ENCODE results near the gene DIS3L2.
"Not testable (repeated sequence)": the region's sequence is repeated elsewhere in the genome, so short reads cannot be mapped to it uniquely, and the experiment has no call there.

DIS3L2 gene

GRCh38 chr2:232133078-232133477 is 171.6 kb downstream of the DIS3L2 start:
- no peak for DNase-seq

- no peak for DNase-seq
These were observed 173.4 kb downstream of the DIS3L2 start for GRCh38 chr2:232134939-232135338.

GRCh38 chr2:232137356-232138147 is 176.0 kb downstream of the DIS3L2 start:
- DNase-seq: no peak

GRCh38 chr2:232138441-232138840 is 176.9 kb downstream of the DIS3L2 start:
- DNase-seq: no peak

GRCh38 chr2:232139171-232139594 is 177.7 kb downstream of the DIS3L2 start:
- no peak for DNase-seq

- DNase-seq: no peak
These were observed 178.5 kb downstream of the DIS3L2 start for GRCh38 chr2:232139786-232140562.

- no peak for DNase-seq
These were observed 180.1 kb downstream of the DIS3L2 start for GRCh38 chr2:232141591-232141990.

- no peak for DNase-seq
These were observed 180.5 kb downstream of the DIS3L2 start for GRCh38 chr2:232142049-232142448.

GRCh38 chr2:232142502-232142901 is 181.0 kb downstream of the DIS3L2 start:
- DNase-seq: no peak

- no peak for DNase-seq
These were observed 184.8 kb downstream of the DIS3L2 start for GRCh38 chr2:232146294-232146693.

- DNase-seq: no peak
These were observed 186.0 kb downstream of the DIS3L2 start for GRCh38 chr2:232147440-232148077.

GRCh38 chr2:232162187-232162586 is 200.7 kb downstream of the DIS3L2 start:
- DNase-seq: no peak

- DNase-seq: no peak
These were observed 208.9 kb downstream of the DIS3L2 start for GRCh38 chr2:232170396-232170795.

- no peak for DNase-seq
These were observed 213.1 kb downstream of the DIS3L2 start for GRCh38 chr2:232174662-232175061.

- DNase-seq: not testable (repeated sequence)
These were observed 215.1 kb downstream of the DIS3L2 start for GRCh38 chr2:232176587-232176986.

- DNase-seq: no peak
These were observed 221.8 kb downstream of the DIS3L2 start for GRCh38 chr2:232183279-232183678.

- no peak for DNase-seq
These were observed 222.8 kb downstream of the DIS3L2 start for GRCh38 chr2:232184346-232184745.

- no peak for DNase-seq
These were observed 229.3 kb downstream of the DIS3L2 start for GRCh38 chr2:232190796-232191195.

- no peak for DNase-seq
These were observed 234.0 kb downstream of the DIS3L2 start for GRCh38 chr2:232195487-232195886.

GRCh38 chr2:232196802-232197201 is 235.3 kb downstream of the DIS3L2 start:
- no peak for DNase-seq

- DNase-seq: no peak
These were observed 238.7 kb downstream of the DIS3L2 start for GRCh38 chr2:232200195-232200594.

GRCh38 chr2:232203166-232203891 is 241.8 kb downstream of the DIS3L2 start:
- no peak for DNase-seq

- DNase-seq: no peak
These were observed 242.4 kb downstream of the DIS3L2 start for GRCh38 chr2:232203936-232204335.
